Keratinocyte (primary cell): Measurements from ENCODE around the gene CHRM4. TPM values are rescaled to one million over a fixed set of nuclear protein-coding genes. Genes with fewer than 3 reads are reported as not detected.

Experiments used
- DNase-seq: peaks from one replicate; pipeline ENCODE4 v3.0.0-alpha.2; 2011; ENCODE audit warnings: low read depth, missing footprints, low spot score
- FAIRE-seq: peaks from 2 replicates; lab custom pipeline; 2011; peaks lifted over from hg19 to GRCh38; lab: Jason Lieb, UNC
- H2AFZ ChIP-seq: 2 replicates; pipeline ENCODE4 v1.6.0; 2012; ENCODE audit warnings: low read length, control low read depth, inconsistent platforms; ENCODE audit not compliant: control insufficient read depth
- H3K27ac ChIP-seq: 2 replicates; pipeline ENCODE4 v1.5.1; 2011; ENCODE audit warnings: low read length; ENCODE audit not compliant: control insufficient read depth, insufficient read depth
- H3K27me3 ChIP-seq: 3 replicates; pipeline ENCODE4 v1.6.0; 2011; ENCODE audit warnings: low read length; ENCODE audit not compliant: control insufficient read depth, insufficient read depth; ENCODE audit errors: extremely low read depth
- H3K36me3 ChIP-seq, 2 experiments: 2 replicates in 1 of 2; 3 replicates in 1 of 2; pipeline ENCODE4 v1.5.1; 2011; ENCODE audit warnings: low read length in 2 of 2, mild to moderate bottlenecking in 1 of 2; ENCODE audit not compliant: control insufficient read depth in 2 of 2, insufficient read depth in 2 of 2; ENCODE audit errors: extremely low read depth in 1 of 2
- H3K4me1 ChIP-seq: 3 replicates; pipeline ENCODE4 v1.5.1; 2011; ENCODE audit warnings: low read length; ENCODE audit not compliant: control insufficient read depth, insufficient read depth; ENCODE audit errors: extremely low read depth
- H3K4me2 ChIP-seq: 3 replicates; pipeline ENCODE4 v1.6.0; 2011; ENCODE audit warnings: low read depth, low read length; ENCODE audit not compliant: control insufficient read depth, insufficient read depth; ENCODE audit errors: extremely low read depth
- H3K4me3 ChIP-seq, 3 experiments: fragments of 200-600 bp in 1 of 3; sonication (generic) in 1 of 3; 2 replicates in 2 of 3; 3 replicates in 1 of 3; pipeline ENCODE4 v1.5.1; 2011 to 2016; ENCODE audit warnings: low read length in 3 of 3, mild to moderate bottlenecking in 3 of 3, control low read depth in 2 of 3, inconsistent platforms in 1 of 3, low read depth in 1 of 3, mixed read lengths in 1 of 3, mixed run types in 1 of 3, moderate library complexity in 1 of 3; ENCODE audit not compliant: control insufficient read depth in 2 of 3, insufficient read depth in 2 of 3; ENCODE audit errors: extremely low read depth in 1 of 3
- H3K79me2 ChIP-seq: 2 replicates; pipeline ENCODE4 v1.6.0; 2012; ENCODE audit warnings: low read length; ENCODE audit not compliant: control insufficient read depth, insufficient read depth
- H3K9ac ChIP-seq: 3 replicates; pipeline ENCODE4 v1.6.0; 2011; ENCODE audit warnings: low read length; ENCODE audit not compliant: control insufficient read depth, insufficient read depth; ENCODE audit errors: extremely low read depth
- H3K9me1 ChIP-seq: 3 replicates; pipeline ENCODE4 v1.6.0; 2011; ENCODE audit warnings: low read length; ENCODE audit not compliant: control insufficient read depth, insufficient read depth; ENCODE audit errors: extremely low read depth
- H3K9me3 ChIP-seq: 2 replicates; pipeline ENCODE4 v1.5.1; 2012; ENCODE audit warnings: low read depth, low read length; ENCODE audit not compliant: control insufficient read depth
- H4K20me1 ChIP-seq: 3 replicates; pipeline ENCODE4 v1.6.0; 2011; ENCODE audit warnings: low read length; ENCODE audit not compliant: control insufficient read depth, insufficient read depth; ENCODE audit errors: extremely low read depth
- EZH2 ChIP-seq: IDR thresholded peaks from one replicate; pipeline ENCODE4 v1.6.1; 2012; ENCODE audit warnings: inconsistent platforms, mild to moderate bottlenecking, low read length, moderate library complexity
- dilution Hi-C: fragments of 300-500 bp; cut with MboI; formaldehyde crosslinking; loops from one replicate; pipeline ENCODE4 v1.7.0; 2020; ENCODE audit warnings: low sequenced_read_pairs; ENCODE audit not compliant: extremely low pct_ligation_motif_present
- polyA plus RNA-seq, 5 experiments: library from polyadenylated mRNA; depleted of rRNA in 3 of 5; stranded (reverse) in 3 of 5; stranded (forward) in 1 of 5; unstranded in 1 of 5; fragments of >200 nt; gene quantifications; 1 replicate in 1 of 5; 2 replicates in 3 of 5; 3 replicates in 1 of 5; pipeline versions ENCODE4 v1.2.1 to v1.2.3, GENCODE V29; 2011 to 2012; ENCODE audit warnings: missing spikeins in 2 of 5, low read depth in 1 of 5, low replicate concordance in 1 of 5
- TF ChIP-seq, protein P1 (sequence below), 3 experiments: IDR thresholded peaks in 1 of 3; conservative IDR thresholded peaks in 1 of 3; optimal IDR thresholded peaks in 1 of 3; 2 replicates in 2 of 3; 3 replicates in 1 of 3; pipeline versions ENCODE3 to v1.5.1; 2011; ENCODE audit warnings: low read length in 3 of 3, mild to moderate bottlenecking in 3 of 3, moderate library complexity in 2 of 3, control low read depth in 1 of 3, inconsistent platforms in 1 of 3; ENCODE audit not compliant: insufficient read depth in 2 of 3; ENCODE audit errors: extremely low read depth in 1 of 3

The CHRM4 gene
- polyA plus RNA-seq, 1 donor (not counting 4 experiments of a cell fraction or from before 2014, with no cell fraction given) = not detected

DNA sequence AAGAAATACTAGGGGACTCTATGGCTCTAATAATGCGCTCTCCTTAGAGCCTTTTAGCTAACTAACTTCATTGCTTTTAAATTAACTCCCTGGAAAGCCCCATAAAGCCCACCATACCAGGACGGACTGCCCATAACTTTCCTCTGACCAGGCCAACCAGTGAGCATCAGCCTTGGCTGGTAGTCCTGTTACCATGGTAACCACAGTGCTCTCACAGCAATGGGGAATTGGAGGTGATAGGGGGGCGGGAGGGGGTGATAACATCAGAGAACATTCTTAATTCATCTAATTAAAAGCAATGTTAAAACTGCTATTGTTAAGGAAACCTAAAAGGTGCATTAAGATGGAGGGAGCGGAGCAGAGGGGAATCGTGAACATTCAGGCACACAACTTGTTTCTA lies 27.2 kb upstream of the CHRM4 start:
- H2AFZ ChIP-seq = no peak overlapping the region
- no peak overlapping the region for H3K4me3 ChIP-seq
- no peaks in the 10 kb centered on the region for H3K79me2 ChIP-seq
- H3K27ac ChIP-seq = no peak overlapping the region
- no peak for FAIRE-seq
- H3K4me1 ChIP-seq = no peaks in the 10 kb centered on the region
- no peak for DNase-seq
- H3K9me3 ChIP-seq = no peaks in the 10 kb centered on the region
- no peak overlapping the region for H3K4me2 ChIP-seq
- no peak overlapping the region for H3K9ac ChIP-seq
- H4K20me1 ChIP-seq = no peaks in the 10 kb centered on the region
- TF ChIP-seq, protein P1, sequence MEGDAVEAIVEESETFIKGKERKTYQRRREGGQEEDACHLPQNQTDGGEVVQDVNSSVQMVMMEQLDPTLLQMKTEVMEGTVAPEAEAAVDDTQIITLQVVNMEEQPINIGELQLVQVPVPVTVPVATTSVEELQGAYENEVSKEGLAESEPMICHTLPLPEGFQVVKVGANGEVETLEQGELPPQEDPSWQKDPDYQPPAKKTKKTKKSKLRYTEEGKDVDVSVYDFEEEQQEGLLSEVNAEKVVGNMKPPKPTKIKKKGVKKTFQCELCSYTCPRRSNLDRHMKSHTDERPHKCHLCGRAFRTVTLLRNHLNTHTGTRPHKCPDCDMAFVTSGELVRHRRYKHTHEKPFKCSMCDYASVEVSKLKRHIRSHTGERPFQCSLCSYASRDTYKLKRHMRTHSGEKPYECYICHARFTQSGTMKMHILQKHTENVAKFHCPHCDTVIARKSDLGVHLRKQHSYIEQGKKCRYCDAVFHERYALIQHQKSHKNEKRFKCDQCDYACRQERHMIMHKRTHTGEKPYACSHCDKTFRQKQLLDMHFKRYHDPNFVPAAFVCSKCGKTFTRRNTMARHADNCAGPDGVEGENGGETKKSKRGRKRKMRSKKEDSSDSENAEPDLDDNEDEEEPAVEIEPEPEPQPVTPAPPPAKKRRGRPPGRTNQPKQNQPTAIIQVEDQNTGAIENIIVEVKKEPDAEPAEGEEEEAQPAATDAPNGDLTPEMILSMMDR (optimal IDR thresholded peaks at IDR 0.05 in 1 of 3, IDR thresholded peaks at IDR 0.05 in 1 of 3, conservative IDR thresholded peaks at IDR 0.05 in 1 of 3; ENCODE audit: extremely low read depth in 1 of 3, insufficient read depth in 2 of 3, low read length in 3 of 3) = no peak
- no peak for TF ChIP-seq EZH2
- no peaks in the 10 kb centered on the region for H3K9me1 ChIP-seq
- no peaks in the 10 kb centered on the region for H3K27me3 ChIP-seq
- dilution Hi-C loops = no loop called here
- peaks cover 15 to 31% of the 10 kb centered on the region in 2 experiments for H3K36me3 ChIP-seq

GRCh38 chr11:46417711-46418110 lies 26.1 kb upstream of the CHRM4 start:
- TF ChIP-seq, protein P1 (optimal IDR thresholded peaks at IDR 0.05 in 1 of 3, IDR thresholded peaks at IDR 0.05 in 1 of 3, conservative IDR thresholded peaks at IDR 0.05 in 1 of 3; ENCODE audit: extremely low read depth in 1 of 3, insufficient read depth in 2 of 3, low read length in 3 of 3) = no peak
- TF ChIP-seq EZH2 = no peak
- H3K79me2 ChIP-seq = no peaks in the 10 kb centered on the region
- no peak overlapping the region for H3K4me2 ChIP-seq
- H3K4me1 ChIP-seq = no peaks in the 10 kb centered on the region
- H3K9ac ChIP-seq = no peak overlapping the region
- peaks cover 15 to 36% of the 10 kb centered on the region in 2 experiments for H3K36me3 ChIP-seq
- DNase-seq (no peak), FAIRE-seq (no peak)
- no peaks in the 10 kb centered on the region for H3K9me1 ChIP-seq
- H2AFZ ChIP-seq = no peak overlapping the region
- H3K27ac ChIP-seq = no peak overlapping the region
- H3K9me3 ChIP-seq = no peaks in the 10 kb centered on the region
- H4K20me1 ChIP-seq = no peaks in the 10 kb centered on the region
- dilution Hi-C loops = no loop called here
- no peak overlapping the region for H3K4me3 ChIP-seq
- no peaks in the 10 kb centered on the region for H3K27me3 ChIP-seq
